A172 (cell line): ENCODE results near the gene FAM78A. TPM values are rescaled to one million over a fixed set of nuclear protein-coding genes. Genes with fewer than 3 reads are reported as not detected.

Source experiments
- DNase-seq: peaks from one replicate; pipeline ENCODE4 v3.0.0-alpha.2; 2015; ENCODE audit warnings: low spot score
- total RNA-seq: library from RNA; depleted of rRNA; stranded (reverse); fragments of >200 nt; shearing (Covaris generic); gene quantifications from 2 replicates; pipeline ENCODE4 v1.2.3, GENCODE V29; 2014; rRNA removed

Gene FAM78A
- 1.8 and 2.5 TPM in 2 replicates for total RNA-seq

- no peak for DNase-seq
Measured at GRCh38 chr9:131276094-131276888, at the start of gene FAM78A. FAM78A (minus strand) TSS chr9:131276510; CDS start chr9:131276179, 331 bp downstream.

DNA sequence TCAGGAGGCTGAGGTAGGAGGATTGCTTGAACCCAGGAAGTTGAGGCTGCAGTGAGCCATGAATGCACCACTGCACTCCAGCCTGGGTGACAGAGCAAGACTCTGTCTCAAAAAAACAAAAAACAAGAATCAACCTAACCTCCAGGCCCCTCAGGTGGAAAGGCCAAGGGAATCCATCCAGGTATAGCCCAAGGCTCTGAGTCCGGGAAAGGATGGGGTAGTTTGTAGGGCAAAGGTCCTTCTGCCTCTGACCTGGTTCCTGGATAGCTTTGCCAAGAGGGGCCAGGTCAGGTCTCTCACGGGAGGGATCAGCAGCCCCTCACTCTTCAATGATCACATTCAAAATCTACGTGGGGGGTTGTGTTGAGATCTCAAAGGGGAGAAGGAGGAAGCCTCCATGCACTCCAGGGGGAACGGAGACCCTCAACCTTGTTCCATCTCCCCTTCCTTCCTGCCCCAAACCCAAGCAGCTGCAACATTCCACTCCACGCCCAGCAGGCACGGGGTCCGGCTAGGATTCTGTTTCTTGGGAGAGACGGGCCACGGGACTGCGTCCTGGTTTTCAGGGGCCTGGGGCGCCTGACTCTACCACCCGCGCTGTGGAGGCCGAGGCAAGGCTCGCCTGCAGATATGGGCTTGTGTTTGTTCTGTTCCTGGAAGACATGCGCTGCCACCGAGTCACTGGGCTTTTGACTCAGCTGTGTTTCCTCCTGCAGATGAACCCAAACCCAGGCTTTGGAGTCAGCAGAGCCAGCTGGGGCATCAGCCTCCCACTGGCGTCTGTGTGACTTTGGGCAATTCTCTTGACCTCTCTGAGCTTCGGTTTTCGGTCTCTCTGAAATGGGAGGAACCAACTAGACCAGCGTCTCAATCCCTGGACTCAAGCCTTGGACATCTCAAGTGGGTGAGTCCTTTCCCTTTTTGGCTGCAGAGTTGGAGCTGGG is 48.7 kb upstream of the FAM78A start:
- no peak for DNase-seq

DNA sequence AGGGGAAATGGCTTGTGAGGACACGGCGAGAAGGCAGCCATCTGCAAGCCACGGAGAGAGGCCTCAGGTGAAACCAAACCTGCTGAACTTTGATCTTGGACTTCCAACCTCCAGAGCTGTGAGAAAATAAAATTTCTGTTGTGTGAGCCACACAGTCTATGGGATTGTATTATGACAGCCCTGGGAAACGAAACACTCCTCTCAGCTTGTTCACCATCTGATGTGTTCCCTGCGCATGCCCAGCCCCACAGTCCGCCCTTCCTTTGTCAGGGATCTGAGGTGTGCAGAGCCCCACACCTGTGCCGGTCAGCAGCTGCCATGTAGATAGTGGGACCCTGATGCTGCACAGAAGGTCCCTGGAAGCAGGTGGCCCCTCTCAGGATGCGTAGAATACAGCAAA is 47.3 kb upstream of the FAM78A start:
- DNase-seq: no peak

- DNase-seq: no peak
Measured at GRCh38 chr9:131320031-131320685, 43.8 kb upstream of the FAM78A start.

DNA sequence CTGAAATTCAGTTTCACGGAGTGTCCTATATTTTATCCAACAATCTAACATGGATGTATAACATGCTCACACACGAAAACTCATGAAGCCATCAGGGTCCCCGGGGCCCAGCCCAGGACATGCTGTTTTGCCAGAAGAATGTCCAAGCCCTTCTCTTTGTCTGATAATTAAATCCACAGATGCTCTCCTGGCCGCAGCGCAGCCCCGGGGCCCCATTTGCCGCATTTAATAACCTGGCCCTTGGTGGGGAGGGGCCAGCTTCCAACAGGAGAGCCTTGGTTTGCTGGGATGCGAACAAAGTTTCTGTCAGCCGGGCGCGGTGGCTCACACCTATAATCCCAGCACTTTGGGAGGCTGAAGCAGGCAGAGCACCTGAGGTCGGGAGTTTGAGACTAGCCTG is 43.2 kb upstream of the FAM78A start:
- no peak for DNase-seq

GRCh38 chr9:131318231-131319085 is 42.1 kb upstream of the FAM78A start:
- no peak for DNase-seq

GRCh38 chr9:131312822-131313770 is 36.8 kb upstream of the FAM78A start:
- DNase-seq: no peak

- DNase-seq: no peak
Measured at GRCh38 chr9:131312246-131312645, 35.9 kb upstream of the FAM78A start.

- no peak for DNase-seq
Measured at GRCh38 chr9:131310833-131311554, 34.7 kb upstream of the FAM78A start.

GRCh38 chr9:131309530-131310276 is 33.4 kb upstream of the FAM78A start:
- DNase-seq: no peak

GRCh38 chr9:131308906-131309529 is 32.7 kb upstream of the FAM78A start:
- DNase-seq: no peak

GRCh38 chr9:131308452-131308851 is 32.1 kb upstream of the FAM78A start:
- DNase-seq: no peak

DNA sequence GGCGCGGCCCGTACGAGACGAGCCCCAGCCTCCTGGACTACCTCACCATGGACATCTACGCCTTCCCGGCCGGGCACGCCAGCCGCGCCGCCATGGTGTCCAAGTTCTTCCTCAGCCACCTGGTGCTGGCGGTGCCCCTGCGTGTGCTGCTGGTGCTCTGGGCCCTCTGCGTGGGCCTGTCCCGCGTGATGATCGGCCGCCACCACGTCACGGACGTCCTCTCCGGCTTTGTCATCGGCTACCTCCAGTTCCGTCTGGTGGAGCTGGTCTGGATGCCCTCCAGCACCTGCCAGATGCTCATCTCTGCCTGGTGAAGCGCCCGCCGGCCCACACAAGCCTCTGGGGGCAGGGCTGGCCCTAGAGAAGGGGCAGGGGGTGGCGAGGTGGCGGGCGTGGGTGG is 31.7 kb upstream of the FAM78A start:
- DNase-seq: no peak

GRCh38 chr9:131306397-131307004 is 30.2 kb upstream of the FAM78A start:
- DNase-seq: no peak

DNA sequence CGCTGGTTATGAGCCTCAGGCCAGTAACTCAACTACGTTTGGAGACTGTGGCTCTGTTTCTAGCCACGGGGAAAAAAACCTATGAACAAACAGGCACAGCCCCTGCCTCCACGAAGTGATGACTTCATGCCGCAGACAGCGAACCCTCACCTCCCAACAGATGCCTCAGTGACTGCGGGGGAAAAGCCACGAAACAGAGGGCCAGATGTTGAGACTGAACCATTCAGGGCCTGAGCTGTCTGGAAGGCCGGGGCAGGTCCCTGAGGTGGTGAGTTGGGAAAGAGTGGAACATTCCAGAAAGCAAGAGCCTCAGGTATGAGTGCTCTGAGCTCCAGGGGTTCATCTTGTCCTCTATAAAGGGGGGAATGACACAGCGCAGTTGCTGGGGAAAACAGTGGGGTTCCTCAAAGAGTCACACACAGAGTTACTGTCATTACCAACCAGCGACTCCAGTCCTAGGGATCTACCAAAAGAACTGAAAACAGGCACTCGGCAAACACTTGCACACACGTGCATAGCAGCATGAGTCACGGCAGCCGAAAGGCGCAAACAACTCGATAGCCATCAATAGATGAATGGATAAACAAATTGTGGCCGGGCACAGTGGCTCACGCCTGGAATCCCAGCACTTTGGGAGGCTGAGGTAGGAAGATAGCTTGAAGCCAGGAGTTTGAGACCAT is 28.5 kb upstream of the FAM78A start:
- no peak for DNase-seq

DNA sequence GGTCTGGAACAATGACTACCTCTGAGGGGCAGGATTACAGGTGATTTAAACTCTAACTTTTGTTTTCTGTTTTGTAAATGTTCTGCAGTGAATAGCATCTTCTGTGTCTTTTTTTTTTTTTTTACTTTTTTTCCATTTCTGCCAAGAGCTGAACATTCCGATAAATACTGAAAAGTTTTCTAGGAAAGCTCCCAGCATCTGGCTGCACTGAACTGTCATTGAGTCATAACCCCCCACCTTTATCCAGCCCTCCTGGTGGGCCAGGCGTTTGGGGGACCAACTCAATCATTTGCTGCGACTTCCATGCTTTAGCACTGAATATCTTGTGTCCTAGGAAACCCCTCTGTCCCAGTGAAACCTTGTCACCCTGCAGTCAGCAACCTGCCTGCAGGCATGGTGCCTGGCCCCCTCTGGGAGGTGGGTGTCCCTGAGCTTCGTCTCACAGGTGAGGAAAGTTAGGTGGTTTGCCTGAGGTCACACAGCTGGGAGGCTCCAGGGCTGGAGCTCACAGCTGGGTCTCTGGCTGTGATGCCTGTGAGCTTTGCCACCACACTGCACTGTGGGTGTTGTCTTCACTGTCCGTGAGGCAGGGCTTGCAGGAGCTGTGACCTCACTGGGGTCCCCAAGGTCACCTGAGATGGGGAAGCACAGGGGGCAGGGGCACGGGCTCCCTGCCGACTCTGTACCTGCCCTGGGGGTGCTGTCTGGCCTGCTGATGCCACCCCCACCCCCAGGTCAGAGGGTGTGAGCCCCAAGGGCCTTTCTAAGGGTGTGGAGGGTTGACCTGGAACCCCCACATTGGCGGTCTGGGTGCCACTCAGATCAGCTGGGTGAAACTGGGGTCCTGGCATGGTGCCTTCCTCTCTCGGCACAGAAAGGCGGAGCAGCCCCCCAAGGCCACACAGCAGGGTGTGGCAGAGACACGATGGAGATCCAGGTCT is 27.3 kb upstream of the FAM78A start:
- DNase-seq: no peak
